Left renal pelvis (tissue), 4 donors: ENCODE results near the gene SLC23A3. TPM values are rescaled to one million over a fixed set of nuclear protein-coding genes. Genes with fewer than 3 reads are reported as not detected.
"Not testable (repeated sequence)": the region's sequence is repeated elsewhere in the genome, so short reads cannot be mapped to it uniquely, and the experiment has no call there.

Experiments
- DNase-seq, 4 donors: peaks; one replicate each; pipeline ENCODE4 v3.0.0-alpha.2; 2013; ENCODE audit warnings: low read depth in 4 of 4, low spot score in 3 of 4
- polyA plus RNA-seq, 4 donors: library from polyadenylated mRNA; unstranded; fragments of 120-200 nt; gene quantifications; one replicate each; pipeline ENCODE4 v1.2.1, GENCODE V29; 2013; ENCODE audit not compliant: insufficient read length in 4 of 4

SLC23A3 gene
- polyA plus RNA-seq, 4 donors = 1.2 to 24.8 (median 16.7) TPM

- no peak for DNase-seq
Measured at GRCh38 chr2:219205165-219205538, 35.3 kb upstream of the SLC23A3 start.

- DNase-seq = no peak
Measured at GRCh38 chr2:219204425-219205164, 34.8 kb upstream of the SLC23A3 start.

GRCh38 chr2:219201331-219201730 lies 31.5 kb upstream of the SLC23A3 start:
- not testable (repeated sequence) for DNase-seq

GRCh38 chr2:219200502-219201326 lies 30.9 kb upstream of the SLC23A3 start:
- DNase-seq = not testable (repeated sequence)

- no peak for DNase-seq
Measured at GRCh38 chr2:219199470-219200211, 29.8 kb upstream of the SLC23A3 start.

- DNase-seq = no peak
Measured at GRCh38 chr2:219198974-219199373, 29.1 kb upstream of the SLC23A3 start.

- DNase-seq = no peak
Measured at GRCh38 chr2:219197388-219197787, 27.6 kb upstream of the SLC23A3 start.

GRCh38 chr2:219186754-219187456 lies 17.1 kb upstream of the SLC23A3 start:
- no peak for DNase-seq

- DNase-seq = no peak
Measured at GRCh38 chr2:219184121-219184520, 14.3 kb upstream of the SLC23A3 start.

- DNase-seq = no peak
Measured at GRCh38 chr2:219183151-219183772, 13.4 kb upstream of the SLC23A3 start.

- DNase-seq = no peak
Measured at GRCh38 chr2:219182331-219183150, 12.7 kb upstream of the SLC23A3 start.

- no peak for DNase-seq
Measured at GRCh38 chr2:219181531-219181930, 11.7 kb upstream of the SLC23A3 start.

- DNase-seq = no peak
Measured at GRCh38 chr2:219180961-219181360, 11.1 kb upstream of the SLC23A3 start.

- DNase-seq = no peak
Measured at GRCh38 chr2:219179601-219180465, 10.0 kb upstream of the SLC23A3 start.

- no peak for DNase-seq
Measured at GRCh38 chr2:219178377-219179175, 8.7 kb upstream of the SLC23A3 start.

GRCh38 chr2:219177552-219178376 lies 7.9 kb upstream of the SLC23A3 start, which contains the start of gene RETREG2:
RETREG2 (plus strand) TSS chr2:219178275; CDS start chr2:219178353, 78 bp downstream.
- peak in 2 of 4 donors; percentile 75 for DNase-seq
